Measurements from ENCODE around the gene HECTD4. TPM values are rescaled to one million over a fixed set of nuclear protein-coding genes. Genes with fewer than 3 reads are reported as not detected.

HECTD4 gene
- total and polyA plus RNA-seq, 9 of the 15 experiments (the other 6 are each of a cell fraction or from before 2014, with no cell fraction given): 3.5 to 33.3 (median 13.5) TPM

DNA sequence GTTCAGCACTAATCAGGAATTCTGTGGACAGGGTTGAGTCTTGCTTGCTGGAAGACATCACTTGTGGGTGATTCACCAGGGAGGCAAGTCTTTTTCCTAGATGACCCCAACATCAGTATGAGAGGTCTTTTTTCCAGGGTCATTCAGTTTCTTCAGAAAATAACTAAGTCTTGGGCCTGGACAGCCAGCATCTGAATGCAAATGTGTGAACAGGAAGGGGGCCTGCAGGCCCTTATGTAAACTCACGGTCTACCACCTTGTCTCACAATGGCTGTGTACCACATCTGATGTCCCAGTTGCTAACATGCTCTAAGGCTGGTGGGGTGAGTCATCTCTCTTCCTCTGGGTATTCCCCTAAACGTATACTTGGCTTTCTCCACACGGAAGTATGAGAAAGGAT is 79.2 kb downstream of the HECTD4 start:
- Histone ChIP-seq H3K9ac (ENCODE audit: insufficient read depth in 1 of 2, low read depth in 2 of 2, low read length in 2 of 2) (no peak overlapping the region), H3K27ac (ENCODE audit: extremely low read depth, low read depth, low read length) (no peak overlapping the region), H3K9me3 (replicated peaks; ENCODE audit: control insufficient read depth, insufficient read depth, low read depth, low read length) (no peaks in the 10 kb centered on the region), H3K4me3 (no peak overlapping the region), H3K36me3 (ENCODE audit: control insufficient read depth, insufficient read depth, low read length) (peaks cover 35% of the 10 kb centered on the region; the same call in 2 of the 3 replicates), H3K9me1 (ENCODE audit: control insufficient read depth, insufficient read depth, low read length) (no peaks in the 10 kb centered on the region), H3K4me2 (ENCODE audit: insufficient read depth, low read length) (no peak overlapping the region), H2AFZ (ENCODE audit: low read depth, low read length) (no peak overlapping the region), H3K79me2 (ENCODE audit: control insufficient read depth, insufficient read depth, low read length) (no peaks in the 10 kb centered on the region), H3K27me3 (ENCODE audit: control insufficient read depth in 2 of 2, insufficient read depth in 2 of 2, low read length in 2 of 2) (no peaks in the 10 kb centered on the region), H3K4me1 (replicated peaks in 1 of 2; ENCODE audit: control insufficient read depth in 2 of 2, insufficient read depth in 2 of 2, low read length in 2 of 2) (no peaks in the 10 kb centered on the region), H4K20me1 (replicated peaks; ENCODE audit: control insufficient read depth, insufficient read depth, low read length) (no peaks in the 10 kb centered on the region)
- no TSS peak for BruUV-seq (replicated peaks)
- DNase-seq (ENCODE audit: extremely low read depth in 1 of 4, low spot score in 3 of 4) (peak in 1 of 4 experiments; percentile 10), ATAC-seq (0 out of 3 replicates have a peak, but pooled peaks have one; percentile 28), FAIRE-seq (no peak)
- in situ Hi-C loops (cut with MboI): no loop called here
- 59% methylated on average over 3 of the region's 3 CpGs for WGBS (ENCODE audit: insufficient coverage, low coverage, missing lambda C conversion rate)
- TF ChIP-seq NCOA6 (IDR thresholded peaks at IDR 0.05) (no peak), FOSL1 (tag; conservative IDR thresholded peaks at IDR 0.05) (peak; percentile 54), HDAC6 (IDR thresholded peaks at IDR 0.05; ENCODE audit: low read depth, low read length) (no peak), ZNF408 (CRISPR knock-in tag; IDR thresholded peaks at IDR 0.05; ENCODE audit: low read depth) (no peak), ZC3H11A (IDR thresholded peaks at IDR 0.05; ENCODE audit: low read depth, low read length) (no peak), JUND (IDR thresholded peaks at IDR 0.05; ENCODE audit: borderline replicate concordance, low read depth, low read length) (peak; percentile 66; the same call in 1 of the 2 replicates), JUND (tag; IDR thresholded peaks at IDR 0.05; ENCODE audit: borderline replicate concordance, low read depth, low read length) (no peak)
- TF ChIP-seq, protein P1, sequence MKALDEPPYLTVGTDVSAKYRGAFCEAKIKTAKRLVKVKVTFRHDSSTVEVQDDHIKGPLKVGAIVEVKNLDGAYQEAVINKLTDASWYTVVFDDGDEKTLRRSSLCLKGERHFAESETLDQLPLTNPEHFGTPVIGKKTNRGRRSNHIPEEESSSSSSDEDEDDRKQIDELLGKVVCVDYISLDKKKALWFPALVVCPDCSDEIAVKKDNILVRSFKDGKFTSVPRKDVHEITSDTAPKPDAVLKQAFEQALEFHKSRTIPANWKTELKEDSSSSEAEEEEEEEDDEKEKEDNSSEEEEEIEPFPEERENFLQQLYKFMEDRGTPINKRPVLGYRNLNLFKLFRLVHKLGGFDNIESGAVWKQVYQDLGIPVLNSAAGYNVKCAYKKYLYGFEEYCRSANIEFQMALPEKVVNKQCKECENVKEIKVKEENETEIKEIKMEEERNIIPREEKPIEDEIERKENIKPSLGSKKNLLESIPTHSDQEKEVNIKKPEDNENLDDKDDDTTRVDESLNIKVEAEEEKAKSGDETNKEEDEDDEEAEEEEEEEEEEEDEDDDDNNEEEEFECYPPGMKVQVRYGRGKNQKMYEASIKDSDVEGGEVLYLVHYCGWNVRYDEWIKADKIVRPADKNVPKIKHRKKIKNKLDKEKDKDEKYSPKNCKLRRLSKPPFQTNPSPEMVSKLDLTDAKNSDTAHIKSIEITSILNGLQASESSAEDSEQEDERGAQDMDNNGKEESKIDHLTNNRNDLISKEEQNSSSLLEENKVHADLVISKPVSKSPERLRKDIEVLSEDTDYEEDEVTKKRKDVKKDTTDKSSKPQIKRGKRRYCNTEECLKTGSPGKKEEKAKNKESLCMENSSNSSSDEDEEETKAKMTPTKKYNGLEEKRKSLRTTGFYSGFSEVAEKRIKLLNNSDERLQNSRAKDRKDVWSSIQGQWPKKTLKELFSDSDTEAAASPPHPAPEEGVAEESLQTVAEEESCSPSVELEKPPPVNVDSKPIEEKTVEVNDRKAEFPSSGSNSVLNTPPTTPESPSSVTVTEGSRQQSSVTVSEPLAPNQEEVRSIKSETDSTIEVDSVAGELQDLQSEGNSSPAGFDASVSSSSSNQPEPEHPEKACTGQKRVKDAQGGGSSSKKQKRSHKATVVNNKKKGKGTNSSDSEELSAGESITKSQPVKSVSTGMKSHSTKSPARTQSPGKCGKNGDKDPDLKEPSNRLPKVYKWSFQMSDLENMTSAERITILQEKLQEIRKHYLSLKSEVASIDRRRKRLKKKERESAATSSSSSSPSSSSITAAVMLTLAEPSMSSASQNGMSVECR (CRISPR knock-in tag; IDR thresholded peaks at IDR 0.05): no peak
- TF ChIP-seq, protein P2, sequence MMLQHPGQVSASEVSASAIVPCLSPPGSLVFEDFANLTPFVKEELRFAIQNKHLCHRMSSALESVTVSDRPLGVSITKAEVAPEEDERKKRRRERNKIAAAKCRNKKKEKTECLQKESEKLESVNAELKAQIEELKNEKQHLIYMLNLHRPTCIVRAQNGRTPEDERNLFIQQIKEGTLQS (IDR thresholded peaks at IDR 0.05): peak; percentile 61
- TF ChIP-seq, protein P2 (CRISPR knock-in tag; conservative IDR thresholded peaks at IDR 0.05): no peak
- CTCF ChIA-PET (ENCODE audit: low intra/inter-chr PET ratio): no interaction called here
- intact Hi-C loops (cut with micrococcal nuclease): no loop called here
- POLR2A ChIA-PET: interaction anchor here (1.7 kb wide), 1 partner anchor 16 kb away, joined by 3 read pairs; no protein-coding TSS in a partner anchor

Data from K562 (cell line).